Astrocyte of the cerebellum (primary cell): Measurements from ENCODE around the gene DAO.

Experiments used
- DNase-seq: peaks from one replicate; pipeline ENCODE4 v3.0.0-alpha.2; 2011; ENCODE audit warnings: low read depth
- H3K4me3 ChIP-seq: 2 replicates; pipeline ENCODE4 v1.5.1; 2011; ENCODE audit warnings: mild to moderate bottlenecking, low read depth, low read length, moderate library complexity
- CTCF ChIP-seq: IDR thresholded peaks from 2 replicates; pipeline ENCODE4 v1.5.1; 2012; ENCODE audit warnings: low read length, low read depth, moderate library complexity, mild to moderate bottlenecking; ENCODE audit errors: missing control alignments
- in situ Hi-C: cut with HindIII; loops from 2 replicates; pipeline ENCODE4 v1.10.0; 2017; ENCODE audit warnings: low sequenced_read_pairs

DAO gene

GRCh38 chr12:108912361-108912760 lies 32.5 kb downstream of the DAO start:
- TF ChIP-seq CTCF, result no peak
- in situ Hi-C loops, result no loop called here
- no peak overlapping the region for H3K4me3 ChIP-seq
- DNase-seq, result no peak

GRCh38 chr12:108914121-108914531 lies 34.2 kb downstream of the DAO start:
- TF ChIP-seq CTCF, result no peak
- in situ Hi-C loops, result no loop called here
- no peak overlapping the region for H3K4me3 ChIP-seq
- DNase-seq, result no peak

GRCh38 chr12:108915632-108916133 lies 35.8 kb downstream of the DAO start:
- no peak for DNase-seq
- no peak for TF ChIP-seq CTCF
- in situ Hi-C loops, result no loop called here
- no peak overlapping the region for H3K4me3 ChIP-seq

GRCh38 chr12:108916336-108916735 lies 36.4 kb downstream of the DAO start:
- DNase-seq, result no peak
- in situ Hi-C loops, result no loop called here
- TF ChIP-seq CTCF, result no peak
- H3K4me3 ChIP-seq, result no peak overlapping the region

- TF ChIP-seq CTCF, result no peak
- no peak overlapping the region for H3K4me3 ChIP-seq
- in situ Hi-C loops, result no loop called here
- DNase-seq, result no peak
Measured at GRCh38 chr12:108918206-108918605, 38.3 kb downstream of the DAO start.

GRCh38 chr12:108918960-108919642 lies 39.2 kb downstream of the DAO start:
- in situ Hi-C loops, result no loop called here
- no peak for DNase-seq
- no peak overlapping the region for H3K4me3 ChIP-seq
- TF ChIP-seq CTCF, result no peak

- no peak overlapping the region for H3K4me3 ChIP-seq
- DNase-seq, result no peak
- in situ Hi-C loops, result no loop called here
- TF ChIP-seq CTCF, result no peak
Measured at GRCh38 chr12:108921946-108922345, 42.1 kb downstream of the DAO start.
